Measurements from ENCODE around the gene HRH1. TPM values are rescaled to one million over a fixed set of nuclear protein-coding genes. Genes with fewer than 3 reads are reported as not detected.
"Not testable (repeated sequence)": the region's sequence is repeated elsewhere in the genome, so short reads cannot be mapped to it uniquely, and the experiment has no call there.

HRH1 gene
- total and polyA plus RNA-seq, 2 experiments from 2014 or later: not detected

GRCh38 chr3:11217370-11217769, 63.1 kb downstream of the HRH1 start:
- H2AFZ ChIP-seq; H3K4me2 ChIP-seq; ATAC-seq; H3K27ac Mint-ChIP-seq; H3K79me2 ChIP-seq (replicated peaks; ENCODE audit: insufficient read depth); H3K4me1 ChIP-seq (ENCODE audit: insufficient read depth); H3K4me1 Mint-ChIP-seq; H3F3A ChIP-seq (replicated peaks; ENCODE audit: low read depth); DNase-seq (ENCODE audit: low spot score); H3K27ac ChIP-seq (ENCODE audit: low read depth); H3K9me3 Mint-ChIP-seq; H3K27me3 Mint-ChIP-seq (ENCODE audit: insufficient read depth, low read depth, poor library complexity); H3K36me3 ChIP-seq (ENCODE audit: insufficient read depth); H3K9me2 ChIP-seq (ENCODE audit: insufficient read depth); H3K36me3 Mint-ChIP-seq (ENCODE audit: low read depth); H3K4me3 Mint-ChIP-seq; H3K4me3 ChIP-seq; H4K20me1 ChIP-seq (replicated peaks; ENCODE audit: insufficient read depth); H3K27me3 ChIP-seq (ENCODE audit: insufficient read depth): not testable (repeated sequence)

- H3K4me3 Mint-ChIP-seq: no peak overlapping the region
These were observed 65.9 kb downstream of the HRH1 start for GRCh38 chr3:11220230-11220629.

GRCh38 chr3:11221818-11222415, 67.6 kb downstream of the HRH1 start:
- peaks cover 4% of the 10 kb centered on the region for H3K27me3 Mint-ChIP-seq (ENCODE audit: insufficient read depth, low read depth, poor library complexity)
- no peaks in the 10 kb centered on the region for H4K20me1 ChIP-seq (replicated peaks; ENCODE audit: insufficient read depth)
- H3K27ac ChIP-seq (ENCODE audit: low read depth): no peak overlapping the region
- no peaks in the 10 kb centered on the region for H3K4me1 Mint-ChIP-seq
- H3K36me3 ChIP-seq (ENCODE audit: insufficient read depth): no peaks in the 10 kb centered on the region
- no peak overlapping the region for H2AFZ ChIP-seq
- H3K27me3 ChIP-seq (ENCODE audit: insufficient read depth): no peaks in the 10 kb centered on the region
- H3K79me2 ChIP-seq (replicated peaks; ENCODE audit: insufficient read depth): no peaks in the 10 kb centered on the region
- no peaks in the 10 kb centered on the region; the same call in 2 of the 3 replicates for H3K9me3 Mint-ChIP-seq
- DNase-seq (ENCODE audit: low spot score) (no peak), ATAC-seq (no peak)
- no peak overlapping the region for H3K4me2 ChIP-seq
- no peaks in the 10 kb centered on the region for H3K4me1 ChIP-seq (ENCODE audit: insufficient read depth)
- no peaks in the 10 kb centered on the region for H3F3A ChIP-seq (replicated peaks; ENCODE audit: low read depth)
- no peaks in the 10 kb centered on the region for H3K9me2 ChIP-seq (ENCODE audit: insufficient read depth)
- H3K36me3 Mint-ChIP-seq (ENCODE audit: low read depth): no peaks in the 10 kb centered on the region
- no peak overlapping the region for H3K4me3 Mint-ChIP-seq
- H3K4me3 ChIP-seq: no peak overlapping the region
- no peak overlapping the region for H3K27ac Mint-ChIP-seq
- TF ChIP-seq ZNF462 (CRISPR knock-in tag; IDR thresholded peaks at IDR 0.05) (no peak), JUNB (IDR thresholded peaks at IDR 0.05; ENCODE audit: unreplicated experiment) (no peak), NANOG (IDR thresholded peaks at IDR 0.05; ENCODE audit: borderline replicate concordance) (no peak)

More at GRCh38 chr3:11220230-11220629, 65.9 kb downstream of the HRH1 start:
- H3K4me2 ChIP-seq: no peak overlapping the region
- peaks cover 4% of the 10 kb centered on the region for H3K27me3 Mint-ChIP-seq (ENCODE audit: insufficient read depth, low read depth, poor library complexity)
- H3K27ac ChIP-seq (ENCODE audit: low read depth): no peak overlapping the region
- no peaks in the 10 kb centered on the region for H4K20me1 ChIP-seq (replicated peaks; ENCODE audit: insufficient read depth)
- H3K36me3 ChIP-seq (ENCODE audit: insufficient read depth): no peaks in the 10 kb centered on the region
- H3K4me1 ChIP-seq (ENCODE audit: insufficient read depth): no peaks in the 10 kb centered on the region
- no peaks in the 10 kb centered on the region for H3K36me3 Mint-ChIP-seq (ENCODE audit: low read depth)
- no peaks in the 10 kb centered on the region; the same call in 2 of the 3 replicates for H3K9me3 Mint-ChIP-seq
- H3K4me1 Mint-ChIP-seq: no peaks in the 10 kb centered on the region
- H3K27ac Mint-ChIP-seq: no peak overlapping the region
- no peaks in the 10 kb centered on the region for H3K79me2 ChIP-seq (replicated peaks; ENCODE audit: insufficient read depth)
- TF ChIP-seq EZH2phosphoT487 (IDR thresholded peaks at IDR 0.05; ENCODE audit: unreplicated experiment): no peak
- no peak for TF ChIP-seq EZH2 (IDR thresholded peaks at IDR 0.05; ENCODE audit: low read depth, unreplicated experiment)
- TF ChIP-seq ETS1 (IDR thresholded peaks at IDR 0.05): no peak
- no peaks in the 10 kb centered on the region for H3K9me2 ChIP-seq (ENCODE audit: insufficient read depth)
- H3F3A ChIP-seq (replicated peaks; ENCODE audit: low read depth): no peaks in the 10 kb centered on the region
- no peak overlapping the region for H3K4me3 ChIP-seq
- H2AFZ ChIP-seq: no peak overlapping the region
- DNase-seq (ENCODE audit: low spot score) (peak; percentile 36), ATAC-seq (peak; percentile 91)
- no peaks in the 10 kb centered on the region for H3K27me3 ChIP-seq (ENCODE audit: insufficient read depth)
